SK-N-SH treated with all-trans-retinoic acid at 6 μM for 48 hours (cell line): ENCODE results near the gene MYO18A.

Experiments used
- ATAC-seq: fragments of 200-7000 bp; cut with Tn5 transposase; 3 replicates; pipeline ENCODE4 v1.9.1; 2020; ENCODE audit warnings: mild to moderate bottlenecking, moderate library complexity
- ARNTL ChIP-seq: fragments of 450-650 bp; formaldehyde crosslinking; IDR thresholded peaks from 2 replicates; pipeline ENCODE4 v1.5.0; 2020; ENCODE audit warnings: low read depth, mild to moderate bottlenecking, moderate library complexity, borderline replicate concordance
- BACH2 ChIP-seq: fragments of 250-450 bp; sonication (Bioruptor Pico); IDR thresholded peaks from 2 replicates; pipeline ENCODE4 v1.9.0; 2021; ENCODE audit warnings: mild to moderate bottlenecking, borderline replicate concordance
- CSDC2 ChIP-seq: fragments of 250-450 bp; sonication (Bioruptor Pico); IDR thresholded peaks from 2 replicates; pipeline ENCODE4 v1.5.0; 2020; ENCODE audit warnings: mild to moderate bottlenecking, moderate library complexity
- ESRRG ChIP-seq: fragments of 250-450 bp; sonication (Bioruptor Pico); IDR thresholded peaks from 2 replicates; pipeline ENCODE4 v1.6.1; 2021; ENCODE audit warnings: mild to moderate bottlenecking
- GLIS3 ChIP-seq: fragments of 250-450 bp; sonication (Bioruptor Pico); IDR thresholded peaks from 2 replicates; pipeline ENCODE4 v1.5.0; 2020; ENCODE audit warnings: mild to moderate bottlenecking, moderate library complexity
- PPARA ChIP-seq: fragments of 250-450 bp; sonication (Bioruptor Pico); IDR thresholded peaks from 2 replicates; pipeline ENCODE4 v1.5.0; 2020; ENCODE audit warnings: mild to moderate bottlenecking, borderline replicate concordance
- RARB ChIP-seq: fragments of 250-450 bp; sonication (Bioruptor Pico); IDR thresholded peaks from 2 replicates; pipeline ENCODE4 v1.8.0; 2021; ENCODE audit warnings: mild to moderate bottlenecking, moderate library complexity
- SNAI2 ChIP-seq: fragments of 250-450 bp; sonication (Bioruptor Pico); IDR thresholded peaks from 2 replicates; pipeline ENCODE4 v1.5.0; 2020; ENCODE audit warnings: mild to moderate bottlenecking, moderate library complexity
- TCF4 ChIP-seq: fragments of 250-450 bp; sonication (Bioruptor Pico); IDR thresholded peaks from 2 replicates; pipeline ENCODE4 v1.8.0; 2021; ENCODE audit warnings: mild to moderate bottlenecking, moderate library complexity, borderline replicate concordance
- TOX ChIP-seq: fragments of 250-450 bp; sonication (Bioruptor Pico); IDR thresholded peaks from 2 replicates; pipeline ENCODE4 v1.8.0; 2021; ENCODE audit warnings: mild to moderate bottlenecking, moderate library complexity, borderline replicate concordance
- ZC3H10 ChIP-seq: fragments of 250-450 bp; sonication (Bioruptor Pico); IDR thresholded peaks from 2 replicates; pipeline ENCODE4 v1.5.1; 2021; ENCODE audit warnings: mild to moderate bottlenecking, moderate library complexity
- ZFP3 ChIP-seq: fragments of 250-450 bp; sonication (Bioruptor Pico); IDR thresholded peaks from 2 replicates; pipeline ENCODE4 v1.5.0; 2020; ENCODE audit warnings: mild to moderate bottlenecking, moderate library complexity
- ZFP30 ChIP-seq: fragments of 450-650 bp; formaldehyde crosslinking; IDR thresholded peaks from 2 replicates; pipeline ENCODE4 v1.5.0; 2022; ENCODE audit warnings: mild to moderate bottlenecking, moderate library complexity
- ZNF8 ChIP-seq: fragments of 450-650 bp; formaldehyde crosslinking; IDR thresholded peaks from 2 replicates; pipeline ENCODE4 v1.5.0; 2020; ENCODE audit warnings: mild to moderate bottlenecking, moderate library complexity
- TF ChIP-seq, protein P1 (sequence below): fragments of 250-450 bp; sonication (Bioruptor Pico); IDR thresholded peaks from 2 replicates; pipeline ENCODE4 v1.5.1; 2020; ENCODE audit warnings: low read depth, mild to moderate bottlenecking, moderate library complexity
- TF ChIP-seq, protein P2 (sequence below): fragments of 250-450 bp; sonication (Bioruptor Pico); IDR thresholded peaks from 2 replicates; pipeline ENCODE4 v1.5.1; 2021; ENCODE audit warnings: mild to moderate bottlenecking, moderate library complexity
- TF ChIP-seq, protein P3 (sequence below): fragments of 250-450 bp; sonication (Bioruptor Pico); IDR thresholded peaks from 2 replicates; pipeline ENCODE4 v1.5.0; 2020; ENCODE audit warnings: mild to moderate bottlenecking, moderate library complexity
- TF ChIP-seq, protein P4 (sequence below): fragments of 250-450 bp; sonication (Bioruptor Pico); IDR thresholded peaks from 2 replicates; pipeline ENCODE4 v1.8.0; 2020; ENCODE audit warnings: mild to moderate bottlenecking, moderate library complexity, borderline replicate concordance

Gene MYO18A

DNA sequence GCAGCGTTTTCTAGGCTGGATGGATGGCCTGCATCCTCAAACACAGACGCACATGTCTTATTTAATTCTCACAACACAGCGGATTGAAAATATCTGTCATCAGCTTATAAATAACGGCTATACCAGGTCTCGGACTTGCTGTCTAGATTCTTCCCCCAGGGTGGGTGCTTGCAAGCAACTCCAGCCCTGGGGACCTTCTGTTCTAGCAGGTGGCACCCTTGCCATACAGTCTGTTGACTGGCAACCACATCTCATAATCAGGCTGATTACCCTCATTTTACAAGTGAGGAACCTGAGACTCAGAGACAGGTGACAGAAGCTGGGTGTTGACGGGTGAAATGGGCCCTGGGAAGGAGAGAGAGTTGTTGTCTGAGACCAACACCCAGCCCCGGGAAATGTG is 158.1 kb downstream of the MYO18A start:
- no peak for ATAC-seq
- TF ChIP-seq, protein P1, sequence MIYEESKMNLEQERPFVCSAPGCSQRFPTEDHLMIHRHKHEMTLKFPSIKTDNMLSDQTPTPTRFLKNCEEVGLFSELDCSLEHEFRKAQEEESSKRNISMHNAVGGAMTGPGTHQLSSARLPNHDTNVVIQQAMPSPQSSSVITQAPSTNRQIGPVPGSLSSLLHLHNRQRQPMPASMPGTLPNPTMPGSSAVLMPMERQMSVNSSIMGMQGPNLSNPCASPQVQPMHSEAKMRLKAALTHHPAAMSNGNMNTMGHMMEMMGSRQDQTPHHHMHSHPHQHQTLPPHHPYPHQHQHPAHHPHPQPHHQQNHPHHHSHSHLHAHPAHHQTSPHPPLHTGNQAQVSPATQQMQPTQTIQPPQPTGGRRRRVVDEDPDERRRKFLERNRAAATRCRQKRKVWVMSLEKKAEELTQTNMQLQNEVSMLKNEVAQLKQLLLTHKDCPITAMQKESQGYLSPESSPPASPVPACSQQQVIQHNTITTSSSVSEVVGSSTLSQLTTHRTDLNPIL: no peak
- TF ChIP-seq BACH2 (CRISPR knock-in tag): no peak
- no peak for TF ChIP-seq ZFP30
- no peak for TF ChIP-seq ZFP3 (CRISPR knock-in tag)
- TF ChIP-seq TCF4 (CRISPR knock-in tag): no peak
- no peak for TF ChIP-seq ZC3H10 (CRISPR knock-in tag)
- TF ChIP-seq, protein P2, sequence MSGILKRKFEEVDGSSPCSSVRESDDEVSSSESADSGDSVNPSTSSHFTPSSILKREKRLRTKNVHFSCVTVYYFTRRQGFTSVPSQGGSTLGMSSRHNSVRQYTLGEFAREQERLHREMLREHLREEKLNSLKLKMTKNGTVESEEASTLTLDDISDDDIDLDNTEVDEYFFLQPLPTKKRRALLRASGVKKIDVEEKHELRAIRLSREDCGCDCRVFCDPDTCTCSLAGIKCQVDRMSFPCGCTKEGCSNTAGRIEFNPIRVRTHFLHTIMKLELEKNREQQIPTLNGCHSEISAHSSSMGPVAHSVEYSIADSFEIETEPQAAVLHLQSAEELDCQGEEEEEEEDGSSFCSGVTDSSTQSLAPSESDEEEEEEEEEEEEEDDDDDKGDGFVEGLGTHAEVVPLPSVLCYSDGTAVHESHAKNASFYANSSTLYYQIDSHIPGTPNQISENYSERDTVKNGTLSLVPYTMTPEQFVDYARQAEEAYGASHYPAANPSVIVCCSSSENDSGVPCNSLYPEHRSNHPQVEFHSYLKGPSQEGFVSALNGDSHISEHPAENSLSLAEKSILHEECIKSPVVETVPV (CRISPR knock-in tag): no peak
- TF ChIP-seq RARB: no peak
- TF ChIP-seq ESRRG (CRISPR knock-in tag): no peak
- no peak for TF ChIP-seq ZNF8 (CRISPR knock-in tag)
- TF ChIP-seq CSDC2 (CRISPR knock-in tag): no peak
- TF ChIP-seq TOX (CRISPR knock-in tag): no peak
- no peak for TF ChIP-seq PPARA
- no peak for TF ChIP-seq SNAI2 (CRISPR knock-in tag)
- TF ChIP-seq ARNTL: no peak

DNA sequence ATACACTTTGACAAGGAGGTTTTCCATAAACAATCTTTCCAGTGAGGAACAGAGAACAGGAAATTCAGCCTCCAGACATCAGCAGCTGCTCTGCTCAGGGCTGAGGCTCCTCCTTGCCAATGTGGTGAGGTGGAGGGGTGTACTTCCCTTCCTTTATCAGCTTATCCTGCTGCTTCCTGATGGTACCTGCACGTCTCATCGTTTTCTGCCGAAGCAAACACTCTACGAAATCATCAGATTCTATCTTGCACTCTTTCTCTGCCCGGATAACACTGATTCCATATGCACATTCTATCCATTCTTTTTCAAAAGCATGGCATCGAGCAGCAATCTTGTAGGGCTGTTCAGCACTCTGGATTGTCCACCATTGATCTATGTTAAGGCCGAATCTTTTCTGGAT is 159.0 kb downstream of the MYO18A start:
- TF ChIP-seq, protein P3, sequence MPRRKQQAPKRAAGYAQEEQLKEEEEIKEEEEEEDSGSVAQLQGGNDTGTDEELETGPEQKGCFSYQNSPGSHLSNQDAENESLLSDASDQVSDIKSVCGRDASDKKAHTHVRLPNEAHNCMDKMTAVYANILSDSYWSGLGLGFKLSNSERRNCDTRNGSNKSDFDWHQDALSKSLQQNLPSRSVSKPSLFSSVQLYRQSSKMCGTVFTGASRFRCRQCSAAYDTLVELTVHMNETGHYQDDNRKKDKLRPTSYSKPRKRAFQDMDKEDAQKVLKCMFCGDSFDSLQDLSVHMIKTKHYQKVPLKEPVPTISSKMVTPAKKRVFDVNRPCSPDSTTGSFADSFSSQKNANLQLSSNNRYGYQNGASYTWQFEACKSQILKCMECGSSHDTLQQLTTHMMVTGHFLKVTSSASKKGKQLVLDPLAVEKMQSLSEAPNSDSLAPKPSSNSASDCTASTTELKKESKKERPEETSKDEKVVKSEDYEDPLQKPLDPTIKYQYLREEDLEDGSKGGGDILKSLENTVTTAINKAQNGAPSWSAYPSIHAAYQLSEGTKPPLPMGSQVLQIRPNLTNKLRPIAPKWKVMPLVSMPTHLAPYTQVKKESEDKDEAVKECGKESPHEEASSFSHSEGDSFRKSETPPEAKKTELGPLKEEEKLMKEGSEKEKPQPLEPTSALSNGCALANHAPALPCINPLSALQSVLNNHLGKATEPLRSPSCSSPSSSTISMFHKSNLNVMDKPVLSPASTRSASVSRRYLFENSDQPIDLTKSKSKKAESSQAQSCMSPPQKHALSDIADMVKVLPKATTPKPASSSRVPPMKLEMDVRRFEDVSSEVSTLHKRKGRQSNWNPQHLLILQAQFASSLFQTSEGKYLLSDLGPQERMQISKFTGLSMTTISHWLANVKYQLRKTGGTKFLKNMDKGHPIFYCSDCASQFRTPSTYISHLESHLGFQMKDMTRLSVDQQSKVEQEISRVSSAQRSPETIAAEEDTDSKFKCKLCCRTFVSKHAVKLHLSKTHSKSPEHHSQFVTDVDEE: no peak
- TF ChIP-seq, protein P4, sequence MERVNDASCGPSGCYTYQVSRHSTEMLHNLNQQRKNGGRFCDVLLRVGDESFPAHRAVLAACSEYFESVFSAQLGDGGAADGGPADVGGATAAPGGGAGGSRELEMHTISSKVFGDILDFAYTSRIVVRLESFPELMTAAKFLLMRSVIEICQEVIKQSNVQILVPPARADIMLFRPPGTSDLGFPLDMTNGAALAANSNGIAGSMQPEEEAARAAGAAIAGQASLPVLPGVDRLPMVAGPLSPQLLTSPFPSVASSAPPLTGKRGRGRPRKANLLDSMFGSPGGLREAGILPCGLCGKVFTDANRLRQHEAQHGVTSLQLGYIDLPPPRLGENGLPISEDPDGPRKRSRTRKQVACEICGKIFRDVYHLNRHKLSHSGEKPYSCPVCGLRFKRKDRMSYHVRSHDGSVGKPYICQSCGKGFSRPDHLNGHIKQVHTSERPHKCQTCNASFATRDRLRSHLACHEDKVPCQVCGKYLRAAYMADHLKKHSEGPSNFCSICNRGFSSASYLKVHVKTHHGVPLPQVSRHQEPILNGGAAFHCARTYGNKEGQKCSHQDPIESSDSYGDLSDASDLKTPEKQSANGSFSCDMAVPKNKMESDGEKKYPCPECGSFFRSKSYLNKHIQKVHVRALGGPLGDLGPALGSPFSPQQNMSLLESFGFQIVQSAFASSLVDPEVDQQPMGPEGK (CRISPR knock-in tag): no peak
- no peak for TF ChIP-seq PPARA
- no peak for TF ChIP-seq ZC3H10 (CRISPR knock-in tag)
- no peak for TF ChIP-seq SNAI2 (CRISPR knock-in tag)
- TF ChIP-seq GLIS3 (CRISPR knock-in tag): no peak
- no peak for ATAC-seq
